HK-2 (cell line): ENCODE data around the gene GAS1.

Experiments
- DNase-seq: peaks from one replicate; pipeline ENCODE4 v3.0.0-alpha.2; 2018; ENCODE audit not compliant: unreplicated experiment

GAS1 gene

GRCh38 chr9:86965636-86966395, 18.5 kb upstream of the GAS1 start:
- no peak for DNase-seq

- DNase-seq = no peak
These were observed 15.4 kb upstream of the GAS1 start for GRCh38 chr9:86962692-86963091.

GRCh38 chr9:86960938-86961337, 13.6 kb upstream of the GAS1 start:
- no peak for DNase-seq

DNA sequence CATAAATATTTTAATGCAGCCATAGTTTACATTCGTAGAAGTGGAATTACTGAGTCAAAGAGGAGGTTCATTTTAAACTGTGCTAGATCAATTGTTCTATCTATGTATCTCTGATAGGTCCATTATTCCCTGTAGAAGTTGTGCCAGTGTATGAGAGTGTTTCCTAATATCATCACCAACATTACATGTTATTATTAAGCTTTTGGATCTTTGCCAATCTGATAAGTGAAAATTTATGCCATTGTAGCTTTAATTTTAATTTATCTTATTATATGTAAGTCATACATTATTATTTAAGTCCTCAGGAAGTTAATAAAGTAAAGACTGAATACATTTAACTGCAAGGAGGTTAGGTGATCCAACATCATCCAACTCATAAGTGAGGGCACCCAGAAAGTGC, 10.9 kb upstream of the GAS1 start:
- no peak for DNase-seq

- no peak for DNase-seq
These were observed 8.3 kb upstream of the GAS1 start for GRCh38 chr9:86955561-86955960.

- DNase-seq = no peak
These were observed 7.7 kb upstream of the GAS1 start for GRCh38 chr9:86955042-86955441.

GRCh38 chr9:86953181-86953580, 5.9 kb upstream of the GAS1 start:
- DNase-seq = no peak

DNA sequence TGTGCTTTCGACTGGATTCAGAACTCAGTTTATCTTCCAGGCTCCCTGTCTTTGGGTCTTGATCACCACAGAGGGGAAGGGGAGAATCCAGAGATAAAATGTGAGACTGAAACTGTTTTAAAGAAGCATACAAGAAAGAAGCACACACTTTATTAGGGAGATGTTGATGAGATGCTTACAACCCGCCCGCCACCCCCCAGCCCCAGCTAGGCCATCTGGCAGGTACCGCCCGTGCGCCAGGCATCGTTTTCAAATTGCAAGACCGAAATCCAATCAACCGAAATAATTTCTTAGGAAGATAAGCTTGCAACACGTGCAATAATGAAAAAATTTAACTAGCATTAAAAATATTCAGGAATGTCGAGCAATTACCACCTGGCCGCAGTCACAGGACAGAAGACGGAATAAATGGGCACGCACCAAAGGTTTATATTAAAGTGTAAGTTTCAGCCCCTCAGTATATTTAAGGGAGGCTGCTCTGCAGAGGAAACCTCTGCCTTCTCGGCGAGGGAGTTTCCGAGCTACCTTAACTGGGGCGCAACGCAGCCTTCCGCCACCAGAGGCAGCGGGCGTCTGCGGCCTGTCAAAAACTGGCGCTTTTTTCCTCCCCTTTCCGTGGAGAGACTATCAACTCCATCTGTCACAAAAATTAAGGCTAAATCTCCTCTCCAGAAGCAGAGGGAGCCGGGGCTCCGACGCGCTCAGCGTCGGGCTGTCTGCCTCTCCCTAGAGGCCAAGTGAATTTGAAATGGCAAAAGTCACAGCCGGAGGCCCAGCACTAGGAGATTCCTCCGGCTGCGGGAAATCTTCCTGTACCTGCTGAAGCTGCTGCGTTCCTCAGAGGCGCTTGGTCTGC, 996 bp upstream of the GAS1 start:
- peak; percentile 47 for DNase-seq

GRCh38 chr9:86946201-86947145, 833 bp downstream of the GAS1 start:
- DNase-seq = peak; percentile 46

GRCh38 chr9:86945728-86946200, 1.5 kb downstream of the GAS1 start:
- DNase-seq = no peak

GRCh38 chr9:86944796-86945727, 2.2 kb downstream of the GAS1 start:
- DNase-seq = no peak

DNA sequence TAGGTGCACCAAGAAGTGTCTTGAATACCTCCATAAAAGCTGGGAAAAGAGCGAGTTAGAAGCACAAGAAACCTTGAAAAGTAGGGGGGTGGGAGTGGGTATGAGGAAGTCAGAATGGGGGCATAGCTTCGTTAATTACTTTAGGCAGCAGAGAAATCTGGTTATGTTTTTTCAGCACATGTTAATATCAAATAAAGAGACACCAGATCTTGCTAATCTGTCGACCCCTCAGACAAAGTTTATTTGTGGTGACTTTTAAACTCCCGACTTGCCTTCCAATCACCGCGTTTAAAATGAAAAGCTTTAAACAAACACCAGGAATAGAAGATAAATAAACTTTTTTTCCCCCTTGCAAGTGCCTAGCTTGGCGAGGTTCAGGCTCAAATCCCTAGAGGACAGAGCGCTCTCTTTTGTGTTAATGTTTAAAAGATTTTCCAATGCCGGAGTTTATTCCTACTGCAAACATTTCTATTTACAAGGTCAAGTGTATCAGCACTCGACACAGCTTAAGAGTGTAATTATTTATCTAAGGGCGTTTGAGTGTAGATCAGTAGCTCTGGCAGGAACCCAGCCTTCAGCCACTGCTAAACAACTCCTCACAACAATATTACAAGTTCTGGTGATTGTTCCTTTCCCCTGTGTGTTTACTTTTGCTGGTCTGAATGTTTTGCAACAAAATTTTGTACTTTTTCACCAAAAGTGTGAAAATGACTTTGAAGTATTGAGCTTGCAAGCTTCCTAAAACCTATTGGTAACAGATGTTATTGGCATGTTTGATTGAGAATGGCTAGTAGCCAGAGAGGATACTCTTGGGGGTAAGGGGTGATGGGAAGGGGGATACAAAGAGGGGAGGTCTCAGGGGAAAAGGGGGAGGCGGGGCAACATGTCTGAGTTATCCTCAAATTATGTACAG, 3.8 kb downstream of the GAS1 start:
- no peak for DNase-seq

GRCh38 chr9:86942281-86943200, 4.8 kb downstream of the GAS1 start:
- DNase-seq = no peak

GRCh38 chr9:86941197-86941596, 6.1 kb downstream of the GAS1 start:
- DNase-seq = no peak

DNA sequence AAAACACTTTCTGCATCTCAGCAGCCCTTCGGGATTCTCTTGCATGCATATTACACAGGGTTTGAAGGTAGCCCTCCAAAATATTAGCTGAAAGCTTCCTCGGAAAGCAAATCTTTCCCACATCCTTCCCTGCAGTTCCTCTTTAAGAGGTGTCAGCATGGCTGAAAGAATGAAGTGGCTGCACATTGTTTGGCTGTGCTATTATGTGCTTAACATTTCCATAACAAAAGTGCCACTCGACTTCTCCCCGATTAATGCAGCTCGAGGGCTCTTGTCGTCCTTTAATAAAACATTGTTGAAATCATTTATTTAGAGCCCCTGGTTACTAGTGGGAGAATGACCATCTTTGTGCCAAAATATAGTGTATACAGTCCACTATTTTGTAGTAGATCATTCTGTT, 6.5 kb downstream of the GAS1 start:
- no peak for DNase-seq

DNA sequence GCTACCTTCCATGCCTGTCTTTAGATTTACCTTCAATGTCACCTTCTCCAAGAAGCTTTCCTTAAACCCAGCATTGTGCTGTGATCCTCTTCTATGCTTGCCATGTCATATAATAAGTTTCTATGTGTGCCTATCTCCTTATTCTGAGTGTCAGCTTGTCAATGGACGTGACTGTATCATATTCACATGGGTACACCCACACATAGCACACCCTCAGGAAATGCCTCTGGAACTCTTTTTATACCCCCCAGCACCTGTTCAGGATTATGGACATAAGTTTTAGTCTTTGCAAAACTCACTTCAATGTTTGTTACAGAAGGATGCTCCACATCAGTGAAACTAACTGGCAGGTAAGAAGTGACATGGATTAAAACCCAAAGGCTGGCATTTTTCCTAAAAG, 7.4 kb downstream of the GAS1 start:
- DNase-seq = no peak

GRCh38 chr9:86939321-86939720, 8.0 kb downstream of the GAS1 start:
- no peak for DNase-seq

- DNase-seq = no peak
These were observed 8.5 kb downstream of the GAS1 start for GRCh38 chr9:86938780-86939179.

DNA sequence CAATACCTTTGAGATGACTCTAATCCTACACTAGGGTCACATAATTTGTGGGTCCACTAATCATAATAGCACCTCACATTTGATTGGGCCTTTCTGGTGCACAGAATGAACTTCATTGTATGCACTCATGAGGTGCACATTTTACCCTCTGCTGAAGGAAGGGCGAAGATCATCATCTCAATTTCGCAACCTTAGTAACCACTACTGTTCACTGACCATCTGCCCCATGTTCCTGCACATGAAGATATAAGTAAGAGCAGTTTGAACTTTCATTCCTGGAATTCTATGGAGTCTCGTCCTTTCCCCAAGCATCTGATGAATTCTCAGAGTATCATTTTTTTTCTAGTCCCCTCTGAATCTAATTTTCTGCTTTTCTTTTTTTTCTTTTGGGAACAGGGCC, 21.2 kb downstream of the GAS1 start:
- DNase-seq = no peak
